SK-N-SH (cell line): Measurements from ENCODE around the gene ATE1. TPM values are rescaled to one million over a fixed set of nuclear protein-coding genes. Genes with fewer than 3 reads are reported as not detected.

ENCODE experiments used
- CTCF ChIA-PET: fragments of 300-600, 350-600 bp; formaldehyde crosslinking; extraction: SDS; loops from one replicate; lab custom pipeline; 2021; lab: Yijun Ruan, JAX
- POLR2A ChIA-PET: fragments of 350-600 bp; sonication (Branson Sonifier 250); formaldehyde crosslinking; extraction: SDS; loops from one replicate; lab custom pipeline; 2020; ENCODE audit warnings: antibody characterized with exemption, inconsistent platforms; lab: Yijun Ruan, JAX
- DNase-seq: peaks from one replicate; pipeline ENCODE4 v3.0.0; 2012
- H2AFZ ChIP-seq: fragments of 200-600 bp; sonication (generic); 2 replicates; pipeline ENCODE4 v1.8.1; 2016; ENCODE audit warnings: antibody characterized with exemption, mild to moderate bottlenecking, low read depth
- H3F3A ChIP-seq: fragments of 200-600 bp; sonication (generic); replicated peaks from 2 replicates; pipeline ENCODE3; 2016; ENCODE audit warnings: antibody characterized with exemption, mild to moderate bottlenecking; ENCODE audit not compliant: insufficient read depth
- H3K27ac ChIP-seq, 2 experiments: fragments of 200-500 bp in 1 of 2; fragments of 200-600 bp in 1 of 2; sonication (Bioruptor generic) in 1 of 2; sonication (generic), shearing (Covaris generic) in 1 of 2; 2 replicates each; pipeline versions ENCODE4 v1.5.1 to v1.6.1; 2014 to 2016; ENCODE audit warnings: low read depth in 2 of 2, inconsistent platforms in 1 of 2, low read length in 1 of 2, mild to moderate bottlenecking in 1 of 2, mixed read lengths in 1 of 2
- H3K27me3 ChIP-seq: fragments of 200-600 bp; sonication (generic), shearing (Covaris generic); 2 replicates; pipeline ENCODE4 v1.6.1; 2016; ENCODE audit warnings: mixed run types; ENCODE audit not compliant: insufficient read depth
- H3K36me3 ChIP-seq, 2 experiments: fragments of 200-500 bp in 1 of 2; fragments of 200-600 bp in 1 of 2; sonication (Bioruptor generic) in 1 of 2; sonication (generic) in 1 of 2; replicated peaks in 1 of 2; 2 replicates each; pipeline versions ENCODE3 to v1.5.1; 2014 to 2016; ENCODE audit warnings: low read length in 1 of 2, mild to moderate bottlenecking in 1 of 2; ENCODE audit not compliant: insufficient read depth in 2 of 2, control insufficient read depth in 1 of 2
- H3K4me1 ChIP-seq, 2 experiments: fragments of 200-500 bp in 1 of 2; fragments of 200-600 bp in 1 of 2; sonication (Bioruptor generic) in 1 of 2; sonication (generic), shearing (Covaris generic) in 1 of 2; 2 replicates each; pipeline versions ENCODE4 v1.5.1 to v1.6.1; 2014 to 2016; ENCODE audit warnings: low read depth in 1 of 2, low read length in 1 of 2, mixed run types in 1 of 2; ENCODE audit not compliant: insufficient read depth in 2 of 2, control insufficient read depth in 1 of 2
- H3K4me2 ChIP-seq: fragments of 200-600 bp; sonication (generic), shearing (Covaris generic); 2 replicates; pipeline ENCODE4 v1.6.1; 2017; ENCODE audit warnings: mixed run types
- H3K4me3 ChIP-seq, 2 experiments: fragments of 200-500 bp in 1 of 2; fragments of 200-600 bp in 1 of 2; sonication (Bioruptor generic) in 1 of 2; sonication (generic), shearing (Covaris generic) in 1 of 2; 2 replicates each; pipeline versions ENCODE4 v1.5.1 to v1.8.1; 2014 to 2016; ENCODE audit warnings: low read depth in 2 of 2, inconsistent platforms in 1 of 2, low read length in 1 of 2, mild to moderate bottlenecking in 1 of 2, mixed read lengths in 1 of 2, moderate library complexity in 1 of 2
- H3K79me2 ChIP-seq: fragments of 200-600 bp; sonication (generic); 2 replicates; pipeline ENCODE4 v1.8.1; 2017; ENCODE audit warnings: mild to moderate bottlenecking; ENCODE audit not compliant: insufficient read depth
- H3K9ac ChIP-seq: fragments of 200-600 bp; sonication (generic); 2 replicates; pipeline ENCODE4 v1.6.1; 2017; ENCODE audit warnings: mixed run types
- H3K9me2 ChIP-seq: fragments of 200-600 bp; sonication (generic); 2 replicates; pipeline ENCODE4 v1.6.1; 2017; ENCODE audit warnings: mixed run types
- H3K9me3 ChIP-seq: fragments of 200-600 bp; sonication (generic); 2 replicates; pipeline ENCODE4 v1.6.1; 2017; ENCODE audit warnings: mixed run types, mild to moderate bottlenecking, moderate library complexity
- H4K20me1 ChIP-seq: fragments of 200-600 bp; sonication (generic); 2 replicates; pipeline ENCODE4 v1.6.1; 2017; ENCODE audit warnings: mild to moderate bottlenecking, mixed run types; ENCODE audit not compliant: insufficient read depth
- CHD2 ChIP-seq: fragments of 150-350 bp; IDR thresholded peaks from 2 replicates; pipeline ENCODE4 v1.6.1; 2018; ENCODE audit warnings: low read length; ENCODE audit not compliant: partially characterized antibody
- ELF1 ChIP-seq: IDR thresholded peaks from 2 replicates; pipeline ENCODE4 v1.4.0; 2012
- EP300 ChIP-seq, 2 experiments: IDR thresholded peaks; 2 replicates each; pipeline versions ENCODE4 v1.4.0 to v1.6.1; 2012; ENCODE audit warnings: borderline replicate concordance in 1 of 2, low read depth in 1 of 2, low read length in 1 of 2
- EZH2phosphoT487 ChIP-seq: fragments of 200-600 bp; sonication (generic); IDR thresholded peaks from 2 replicates; pipeline ENCODE4 v1.6.1; 2017; ENCODE audit warnings: low read depth, mixed run types, mild to moderate bottlenecking, antibody characterized with exemption, moderate library complexity, borderline replicate concordance
- FOXJ3 ChIP-seq: sonication (generic); formaldehyde crosslinking; IDR thresholded peaks from 2 replicates; pipeline ENCODE4 v1.5.1; 2020; ENCODE audit warnings: mild to moderate bottlenecking, missing genetic modification reagents
- MEF2A ChIP-seq: IDR thresholded peaks from 2 replicates; pipeline ENCODE4 v1.4.0; 2012; ENCODE audit warnings: low read depth, borderline replicate concordance
- NFIC ChIP-seq: IDR thresholded peaks from 2 replicates; pipeline ENCODE4 v1.4.0; 2012; ENCODE audit warnings: borderline replicate concordance
- NRF1 ChIP-seq: IDR thresholded peaks from 2 replicates; pipeline ENCODE4 v1.6.1; 2012; ENCODE audit warnings: low read depth, mild to moderate bottlenecking, low read length
- PBX3 ChIP-seq: IDR thresholded peaks from 2 replicates; pipeline ENCODE4; 2012
- TAF1 ChIP-seq: IDR thresholded peaks from 2 replicates; pipeline ENCODE4 v1.6.1; 2012; ENCODE audit warnings: low read depth, mild to moderate bottlenecking, low read length, moderate library complexity, borderline replicate concordance
- TCF12 ChIP-seq: IDR thresholded peaks from 2 replicates; pipeline ENCODE4 v1.4.0; 2012
- USF1 ChIP-seq: IDR thresholded peaks from 2 replicates; pipeline ENCODE4 v1.4.0; 2012; ENCODE audit warnings: low read depth, borderline replicate concordance
- USF2 ChIP-seq: fragments of 150-350 bp; IDR thresholded peaks from 2 replicates; pipeline ENCODE4 v1.6.1; 2017; ENCODE audit warnings: antibody characterized with exemption, low read length, low read depth, borderline replicate concordance
- YY1 ChIP-seq: IDR thresholded peaks from 2 replicates; pipeline ENCODE4 v1.4.0; 2012; ENCODE audit warnings: low read depth, mild to moderate bottlenecking
- WGBS: methylation state at CpG from one replicate; pipeline ENCODE4 v1.1.6; 2017; ENCODE audit warnings: low lambda C conversion rate; 5-methylcytosine and 5-hydroxymethylcytosine counted together
- polyA plus RNA-seq, 3 experiments: library from polyadenylated mRNA; depleted of rRNA; stranded (reverse); fragments of >200 nt; gene quantifications; 2 replicates each; pipeline ENCODE4 v1.2.3, GENCODE V29; 2012

The ATE1 gene
- polyA plus RNA-seq, 1 of the 3 experiments (the other 2 are of a cell fraction), result 6.3 TPM

- TF ChIP-seq EP300 (IDR thresholded peaks at IDR 0.05; ENCODE audit: borderline replicate concordance in 1 of 2, low read depth in 1 of 2, low read length in 1 of 2), result no peak
- TF ChIP-seq USF1, result no peak
- no peak for TF ChIP-seq FOXJ3
- TF ChIP-seq YY1, result no peak
- no peak for TF ChIP-seq TAF1
- peak; percentile 48 for TF ChIP-seq PBX3
- TF ChIP-seq NRF1, result no peak
- TF ChIP-seq CHD2, result no peak
- peak; percentile 60 for TF ChIP-seq TCF12
- TF ChIP-seq, all 33 proteins: peak for 4
These were observed 15.1 kb upstream of the ATE1 start (continued) for GRCh38 chr10:121942749-121943416.

GRCh38 chr10:121941532-121941931 is 13.7 kb upstream of the ATE1 start:
- 72% methylated on average over 3 of the region's 3 CpGs for WGBS
- H3K4me3 ChIP-seq, result no peak overlapping the region
- no peaks in the 10 kb centered on the region for H3K36me3 ChIP-seq
- H3K27me3 ChIP-seq, result no peaks in the 10 kb centered on the region
- TF ChIP-seq EZH2phosphoT487 (no peak), NFIC (no peak), ELF1 (no peak), USF2 (no peak), MEF2A (no peak)
- CTCF ChIA-PET, result no interaction called here
- no peaks in the 10 kb centered on the region for H4K20me1 ChIP-seq
- H3K4me1 ChIP-seq, result 0 out of 4 replicates have a peak, but pooled peaks cover 0 to 8% of the 10 kb centered on the region in 2 experiments
- H3K27ac ChIP-seq, result no peak overlapping the region
- no peak overlapping the region for H3K4me2 ChIP-seq
- H3K9me2 ChIP-seq, result no peaks in the 10 kb centered on the region
- H3K79me2 ChIP-seq, result no peaks in the 10 kb centered on the region
- H2AFZ ChIP-seq, result no peak overlapping the region
- no peak for DNase-seq
- no peak overlapping the region for H3K9ac ChIP-seq
- H3K9me3 ChIP-seq, result no peaks in the 10 kb centered on the region
- H3F3A ChIP-seq, result peaks cover 17% of the 10 kb centered on the region
- POLR2A ChIA-PET, result no interaction called here
